K562 (cell line): ENCODE data around the gene TAF4. TPM values are rescaled to one million over a fixed set of nuclear protein-coding genes. Genes with fewer than 3 reads are reported as not detected.
A peak's percentile ranks its signal among the peaks of the same experiment; 100 is the strongest.

ENCODE experiments used
- ATAC-seq: fragments of 200-7000 bp; cut with Tn5 transposase; 3 replicates; pipeline ENCODE4 v1.9.1; 2020; ENCODE audit warnings: moderate library complexity
- BruUV-seq: library from RNA; stranded (reverse); fragments of 400-500 nt; replicated peaks from 2 replicates; lab custom pipeline; 2021; lab: Mats Ljungman, UMichigan
- CTCF ChIA-PET: fragments of 300-600 bp; formaldehyde crosslinking; extraction: SDS; loops from one replicate; lab custom pipeline; 2021; ENCODE audit warnings: low intra/inter-chr PET ratio; lab: Yijun Ruan, JAX
- POLR2A ChIA-PET: fragments of 300-600, 350-650 bp; sonication (Branson Sonifier 250); formaldehyde crosslinking; extraction: SDS; loops from one replicate; lab custom pipeline; 2021; ENCODE audit warnings: antibody characterized with exemption, inconsistent platforms; lab: Yijun Ruan, JAX
- DNase-seq, 4 experiments: peaks; one replicate each; pipeline versions ENCODE4 v3.0.0 to v3.0.0-alpha.2; 2011 to 2018; ENCODE audit warnings: low spot score in 3 of 4, mixed read lengths in 3 of 4; ENCODE audit errors: extremely low read depth in 1 of 4
- FAIRE-seq: peaks from 2 replicates; lab custom pipeline; 2011; peaks lifted over from hg19 to GRCh38; lab: Jason Lieb, UNC
- H2AFZ ChIP-seq: 2 replicates; pipeline ENCODE4 v1.6.0; 2011; ENCODE audit warnings: low read depth, low read length, control low read depth, inconsistent platforms
- H3K27ac ChIP-seq: fragments of 200-600 bp; 3 replicates; pipeline ENCODE4 v1.8.0; 2011; ENCODE audit warnings: low read depth, mild to moderate bottlenecking, control low read depth, inconsistent platforms, low read length, moderate library complexity, mixed read lengths; ENCODE audit errors: extremely low read depth
- H3K27me3 ChIP-seq, 2 experiments: fragments of 300-600 bp in 1 of 2; 2 replicates in 1 of 2; 3 replicates in 1 of 2; pipeline versions ENCODE4 v1.6.0 to v1.8.0; 2011; ENCODE audit warnings: inconsistent platforms in 2 of 2, low read length in 2 of 2, mild to moderate bottlenecking in 1 of 2, mixed read lengths in 1 of 2, moderate library complexity in 1 of 2; ENCODE audit not compliant: control insufficient read depth in 2 of 2, insufficient read depth in 2 of 2
- H3K36me3 ChIP-seq: fragments of 300-600 bp; 3 replicates; pipeline ENCODE4 v1.8.0; 2011; ENCODE audit warnings: mild to moderate bottlenecking, low read length, inconsistent platforms; ENCODE audit not compliant: control insufficient read depth, insufficient read depth
- H3K4me1 ChIP-seq, 2 experiments: fragments of 200-600 bp in 1 of 2; replicated peaks in 1 of 2; 2 replicates in 1 of 2; 3 replicates in 1 of 2; pipeline versions ENCODE4 v1.5.1 to v1.8.0; 2011; ENCODE audit warnings: inconsistent platforms in 2 of 2, low read length in 2 of 2, mild to moderate bottlenecking in 1 of 2, mixed read lengths in 1 of 2, moderate library complexity in 1 of 2; ENCODE audit not compliant: control insufficient read depth in 2 of 2, insufficient read depth in 2 of 2
- H3K4me2 ChIP-seq: 2 replicates; pipeline ENCODE4 v1.6.1; 2011; ENCODE audit warnings: low read length, control low read depth, inconsistent platforms, mixed read lengths; ENCODE audit not compliant: insufficient read depth
- H3K4me3 ChIP-seq: fragments of 200-600 bp; sonication (generic), shearing (Covaris generic); 2 replicates; pipeline ENCODE4 v1.5.1; 2016; ENCODE audit warnings: control low read depth, inconsistent platforms
- H3K79me2 ChIP-seq: fragments of 200-600 bp; 3 replicates; pipeline ENCODE4 v1.8.0; 2011; ENCODE audit warnings: low read length, inconsistent platforms; ENCODE audit not compliant: control insufficient read depth, insufficient read depth
- H3K9ac ChIP-seq, 2 experiments: 2 replicates each; pipeline versions ENCODE4 v1.6.0 to v1.6.1; 2011; ENCODE audit warnings: low read depth in 2 of 2, low read length in 2 of 2, control low read depth in 1 of 2, inconsistent platforms in 1 of 2, mild to moderate bottlenecking in 1 of 2, mixed read lengths in 1 of 2; ENCODE audit not compliant: insufficient read depth in 1 of 2
- H3K9me1 ChIP-seq: one replicate; pipeline ENCODE4 v1.6.0; 2011; ENCODE audit warnings: inconsistent platforms, mild to moderate bottlenecking, low read length, moderate library complexity; ENCODE audit not compliant: control insufficient read depth, insufficient read depth
- H3K9me3 ChIP-seq: replicated peaks from 2 replicates; pipeline ENCODE4 v1.5.1; 2011; ENCODE audit warnings: low read depth, low read length, inconsistent platforms; ENCODE audit not compliant: control insufficient read depth, insufficient read depth
- H4K20me1 ChIP-seq: replicated peaks from 2 replicates; pipeline ENCODE4 v1.6.1; 2011; ENCODE audit warnings: low read length, inconsistent platforms, mixed read lengths; ENCODE audit not compliant: control insufficient read depth, insufficient read depth
- ASH1L ChIP-seq: fragments of 450-650 bp; IDR thresholded peaks from 2 replicates; pipeline ENCODE4 v1.6.1; 2018; ENCODE audit warnings: borderline replicate concordance, mild to moderate bottlenecking, low read depth; ENCODE audit not compliant: partially characterized antibody
- FOS ChIP-seq: IDR thresholded peaks from 3 replicates; pipeline ENCODE4 v1.6.1; 2011; ENCODE audit not compliant: insufficient read length; ENCODE audit errors: extremely low read depth
- FOSL1 ChIP-seq: fragments of 200-800 bp; sonication (Bioruptor generic); conservative IDR thresholded peaks from 2 replicates; pipeline ENCODE4 v1.6.1; 2016; ENCODE audit warnings: missing genetic modification characterization, missing compliant biosample characterization
- FOXA3 ChIP-seq, 2 experiments: fragments of 450-650 bp in 1 of 2; sonication (generic) in 1 of 2; formaldehyde crosslinking; IDR thresholded peaks in 1 of 2; conservative IDR thresholded peaks in 1 of 2; 2 replicates each; pipeline versions ENCODE4 v1.4.0 to v1.8.0; 2020 to 2022; ENCODE audit warnings: mild to moderate bottlenecking in 2 of 2, missing genetic modification reagents in 1 of 2
- NFYB ChIP-seq: IDR thresholded peaks from 2 replicates; pipeline ENCODE4 v1.6.1; 2011; ENCODE audit warnings: mild to moderate bottlenecking, moderate library complexity; ENCODE audit not compliant: insufficient read length; ENCODE audit errors: extremely low read depth
- PKNOX1 ChIP-seq: fragments of 450-650 bp; IDR thresholded peaks from 2 replicates; pipeline ENCODE4 v1.6.1; 2016
- RBM25 ChIP-seq: fragments of 200-400 bp; formaldehyde crosslinking; IDR thresholded peaks from 2 replicates; pipeline ENCODE4 v1.6.1; 2018; ENCODE audit warnings: low read length, low read depth, moderate library complexity; ENCODE audit not compliant: severe bottlenecking
- SP2 ChIP-seq: IDR thresholded peaks from 2 replicates; pipeline ENCODE4 v1.6.1; 2011; ENCODE audit warnings: mild to moderate bottlenecking, low read depth, low read length, moderate library complexity; ENCODE audit not compliant: poor library complexity, severe bottlenecking; ENCODE audit errors: extremely low read depth
- TCF7 ChIP-seq: sonication (generic); IDR thresholded peaks from 2 replicates; pipeline ENCODE4 v1.6.1; 2016; ENCODE audit warnings: antibody characterized with exemption, borderline replicate concordance
- ZNF75A ChIP-seq: fragments of 450-650 bp; formaldehyde crosslinking; IDR thresholded peaks from 2 replicates; pipeline ENCODE4 v1.4.0; 2020; ENCODE audit warnings: mild to moderate bottlenecking
- WGBS: fragments of 100-300 bp; shearing (Covaris generic); methylation state at CpG from one replicate; pipeline ENCODE4 v1.1.6; 2016; ENCODE audit warnings: low coverage, mixed read lengths; ENCODE audit not compliant: insufficient coverage; ENCODE audit errors: missing lambda C conversion rate; 5-methylcytosine and 5-hydroxymethylcytosine counted together
- in situ Hi-C: fragments of 300-500 bp; cut with MboI; formaldehyde crosslinking; loops from 4 replicates; pipeline ENCODE4 v1.15.0; 2018; ENCODE audit warnings: inconsistent platforms, mixed read lengths
- intact Hi-C: fragments of 100-400 bp; cut with micrococcal nuclease; formaldehyde crosslinking; loops from 2 replicates; pipeline ENCODE4 v1.14.2; 2022
- polyA plus RNA-seq, 8 experiments: library from polyadenylated mRNA; depleted of rRNA in 4 of 8; stranded (reverse) in 5 of 8; unstranded in 3 of 8; fragments of >200 nt; fragmentation: Nextera tagmentation in 2 of 8; fragmentation: Illumina TruSeq in 1 of 8; extraction: Ambion mirVana in 2 of 8; extraction: Trizol in 1 of 8; gene quantifications; 2 replicates each; pipeline versions ENCODE4 v1.2.1 to v1.2.3, GENCODE V29; 2011 to 2014; ENCODE audit warnings: inconsistent platforms in 1 of 8, missing spikeins in 1 of 8
- total RNA-seq, 7 experiments: library from RNA; depleted of rRNA in 6 of 7; stranded (reverse); fragments of >200 nt in 6 of 7; fragmentation: Illumina TruSeq in 2 of 7; extraction: Trizol in 2 of 7; gene quantifications; 2 replicates each; pipeline versions ENCODE4 v1.2.1 to v1.2.3, GENCODE V29; 2011 to 2021; ENCODE audit warnings: low replicate concordance in 1 of 7
- TF ChIP-seq, protein P1 (sequence below): sonication (generic); formaldehyde crosslinking; IDR thresholded peaks from 2 replicates; pipeline ENCODE4 v1.5.0; 2020; ENCODE audit warnings: missing genetic modification reagents
- TF ChIP-seq, protein P2 (sequence below): sonication (generic); formaldehyde crosslinking; IDR thresholded peaks from 2 replicates; pipeline ENCODE4 v1.9.0; 2022; ENCODE audit warnings: mild to moderate bottlenecking, missing genetic modification reagents

The TAF4 gene
- total and polyA plus RNA-seq, 9 of the 15 experiments (the other 6 are each of a cell fraction or from before 2014, with no cell fraction given), result 0.44 to 28.3 (median 5.6) TPM

- no TSS peak for BruUV-seq
- Histone ChIP-seq H3K36me3 (no peaks in the 10 kb centered on the region), H3K4me3 (no peak overlapping the region)
- CTCF ChIA-PET, result no interaction called here
- TF ChIP-seq FOS (peak; percentile 66), FOSL1 (tag) (no peak), ZNF75A (CRISPR knock-in tag) (no peak), FOXA3 (CRISPR knock-in tag; conservative IDR thresholded peaks at IDR 0.05 in 1 of 2, IDR thresholded peaks at IDR 0.05 in 1 of 2) (no peak), SP2 (peak; percentile 35), PKNOX1 (peak; percentile 93), ASH1L (peak; percentile 26), TCF7 (no peak), NFYB (peak; percentile 76), RBM25 (peak; percentile 33)
- TF ChIP-seq, protein P1, sequence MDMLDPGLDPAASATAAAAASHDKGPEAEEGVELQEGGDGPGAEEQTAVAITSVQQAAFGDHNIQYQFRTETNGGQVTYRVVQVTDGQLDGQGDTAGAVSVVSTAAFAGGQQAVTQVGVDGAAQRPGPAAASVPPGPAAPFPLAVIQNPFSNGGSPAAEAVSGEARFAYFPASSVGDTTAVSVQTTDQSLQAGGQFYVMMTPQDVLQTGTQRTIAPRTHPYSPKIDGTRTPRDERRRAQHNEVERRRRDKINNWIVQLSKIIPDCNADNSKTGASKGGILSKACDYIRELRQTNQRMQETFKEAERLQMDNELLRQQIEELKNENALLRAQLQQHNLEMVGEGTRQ (CRISPR knock-in tag), result peak; percentile 39; the same call in 1 of the 2 replicates
- TF ChIP-seq, protein P2, sequence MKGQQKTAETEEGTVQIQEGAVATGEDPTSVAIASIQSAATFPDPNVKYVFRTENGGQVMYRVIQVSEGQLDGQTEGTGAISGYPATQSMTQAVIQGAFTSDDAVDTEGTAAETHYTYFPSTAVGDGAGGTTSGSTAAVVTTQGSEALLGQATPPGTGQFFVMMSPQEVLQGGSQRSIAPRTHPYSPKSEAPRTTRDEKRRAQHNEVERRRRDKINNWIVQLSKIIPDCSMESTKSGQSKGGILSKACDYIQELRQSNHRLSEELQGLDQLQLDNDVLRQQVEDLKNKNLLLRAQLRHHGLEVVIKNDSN (CRISPR knock-in tag), result peak; percentile 57
- TF ChIP-seq, all 486 proteins: peak for 8
- POLR2A ChIA-PET, result interaction anchor here (0.6 to 0.7 kb wide), 3 partner anchors 22 to 226 kb away, joined by 3 to 4 read pairs (median 3); no protein-coding TSS in a partner anchor
- Histone ChIP-seq H3K9me3 (no peaks in the 10 kb centered on the region; the same call in none of the 2 replicates), H3K9ac (peak overlapping the region in 1 of 2 experiments; percentile 17; a peak in 1 of 4 replicates), H3K27ac (no peak overlapping the region), H3K79me2 (no peaks in the 10 kb centered on the region), H4K20me1 (no peaks in the 10 kb centered on the region), H3K9me1 (no peaks in the 10 kb centered on the region), H3K4me2 (no peak overlapping the region), H2AFZ (no peak overlapping the region), H3K27me3 (peaks cover 0 to 14% of the 10 kb centered on the region in 2 experiments; a peak in 2 of 5 replicates), H3K4me1 (no peaks in the 10 kb centered on the region; a peak in 2 of 5 replicates)
- intact Hi-C loops (no loop called here), in situ Hi-C loops (no loop called here)
- ATAC-seq (peak; percentile 99), DNase-seq (peak; percentile 42 to 86 (median 84)), FAIRE-seq (no peak)
- 20% methylated on average over 22 of the region's 22 CpGs for WGBS
These were observed 106.6 kb downstream of the TAF4 start for GRCh38 chr20:61958773-61959700.
